ENCODE measurements around the gene RPLP2.

The RPLP2 gene

DNA sequence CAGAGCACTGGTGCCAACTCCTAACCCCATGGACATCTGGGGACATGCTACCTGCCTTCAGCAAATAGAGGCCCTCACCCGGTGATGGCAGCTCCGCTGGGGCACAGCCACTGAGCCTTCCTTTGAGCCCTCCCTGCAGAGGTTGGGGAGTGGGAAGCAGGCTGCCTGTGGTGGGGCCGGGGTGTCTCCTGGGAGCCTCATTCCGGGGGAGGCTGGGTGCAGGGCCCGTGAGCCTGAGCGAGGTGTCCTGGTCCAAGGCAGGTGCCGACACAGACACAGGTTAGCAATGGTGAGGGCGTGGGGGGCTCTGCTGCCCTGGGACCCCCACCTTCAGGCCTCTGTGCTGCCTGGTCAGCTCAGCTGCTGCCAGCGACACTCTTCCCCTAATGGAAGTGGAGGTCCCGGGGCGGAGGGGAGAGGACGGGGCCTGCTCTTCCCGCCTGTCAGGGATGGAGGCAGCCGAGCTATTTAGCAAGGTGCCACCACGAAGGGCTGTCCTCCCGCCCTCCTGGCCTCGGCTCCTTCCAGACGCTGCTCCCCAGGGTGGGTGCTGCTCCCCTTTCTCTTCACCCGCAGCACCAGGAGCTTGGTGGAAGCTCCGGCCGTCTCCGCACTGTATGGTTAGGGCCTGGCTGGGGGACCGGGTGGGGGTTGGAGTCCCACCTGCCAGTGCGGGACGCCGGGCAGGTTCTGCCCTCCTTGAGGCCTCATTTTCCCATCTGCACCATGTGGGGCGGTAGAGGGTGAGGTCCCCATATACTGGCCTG, 44.1 kb downstream of the RPLP2 start:
- no peak for DNase-seq

DNA sequence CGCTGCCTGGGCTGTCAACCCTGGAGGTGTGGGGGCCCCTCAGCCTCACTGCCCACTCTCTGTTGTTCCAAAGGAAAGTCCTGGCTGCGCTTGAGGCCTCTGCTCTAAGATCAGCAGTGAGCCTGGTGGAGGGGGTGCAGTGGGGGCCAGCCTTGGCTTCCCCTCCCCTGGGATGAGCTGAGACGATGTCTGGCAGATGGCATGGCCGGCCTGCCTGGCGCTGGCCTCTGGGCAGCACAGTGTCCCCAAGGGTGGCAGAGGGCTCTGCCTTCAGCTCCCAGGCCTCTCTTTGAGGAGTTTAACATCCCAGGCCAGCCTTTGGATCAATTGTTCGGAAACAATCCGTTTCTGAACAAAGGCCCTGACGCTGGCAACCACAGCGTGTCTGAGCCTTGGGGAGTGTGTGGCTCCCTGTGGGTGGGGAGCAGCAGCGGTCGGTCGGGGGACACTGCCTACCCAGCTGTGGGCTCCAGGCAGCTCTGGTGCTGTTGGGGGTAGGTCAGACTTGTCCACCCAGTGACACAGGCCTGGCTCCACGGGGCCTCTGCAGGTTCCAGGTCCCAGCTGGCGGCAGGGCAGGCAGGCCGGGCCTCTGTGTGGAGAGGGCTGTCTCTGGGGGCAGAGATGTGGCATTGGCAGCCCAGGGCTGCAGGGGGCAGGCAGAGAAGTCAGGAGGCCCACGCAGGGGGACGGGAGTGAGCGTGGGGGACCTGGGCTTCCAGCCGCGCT, 45.0 kb downstream of the RPLP2 start:
- DNase-seq = no peak

DNA sequence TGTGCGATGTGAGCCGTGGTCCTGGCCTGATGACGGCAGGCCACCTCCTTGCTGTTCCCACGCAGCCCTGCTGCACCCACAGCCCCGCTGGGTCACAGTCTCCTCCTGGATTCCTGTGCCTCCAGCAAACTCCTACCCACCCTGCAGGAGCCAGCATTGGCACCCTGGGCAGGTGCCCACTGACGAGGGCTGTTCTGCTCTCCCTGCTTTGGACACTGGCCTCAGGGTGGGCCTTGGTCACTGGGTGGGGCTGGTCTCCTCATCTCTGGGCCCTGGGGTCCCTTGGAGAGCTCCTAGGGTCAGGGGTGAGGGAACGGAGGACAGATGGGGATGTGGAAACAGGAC, 45.5 kb downstream of the RPLP2 start:
- no peak for DNase-seq

DNA sequence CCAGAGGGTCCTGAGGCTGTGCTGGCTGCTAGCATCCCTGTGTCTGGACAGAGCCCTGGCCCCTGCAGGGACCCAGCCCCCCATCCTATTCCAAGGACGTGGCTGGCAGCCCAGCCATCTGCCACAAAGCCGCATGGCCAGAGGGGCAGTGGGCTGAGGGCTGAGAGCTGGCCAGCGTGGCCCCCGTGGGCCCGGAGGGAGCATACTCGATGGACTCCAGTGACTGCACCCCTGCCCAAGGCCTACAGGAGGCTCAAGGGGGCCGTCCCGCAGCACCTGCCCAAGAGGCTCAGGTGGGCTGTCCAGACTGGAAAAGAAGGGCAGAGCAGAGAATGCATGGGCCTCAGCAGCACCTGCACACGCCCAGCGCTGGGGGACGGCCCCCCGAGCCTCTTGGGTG, 46.0 kb downstream of the RPLP2 start:
- DNase-seq = no peak

DNA sequence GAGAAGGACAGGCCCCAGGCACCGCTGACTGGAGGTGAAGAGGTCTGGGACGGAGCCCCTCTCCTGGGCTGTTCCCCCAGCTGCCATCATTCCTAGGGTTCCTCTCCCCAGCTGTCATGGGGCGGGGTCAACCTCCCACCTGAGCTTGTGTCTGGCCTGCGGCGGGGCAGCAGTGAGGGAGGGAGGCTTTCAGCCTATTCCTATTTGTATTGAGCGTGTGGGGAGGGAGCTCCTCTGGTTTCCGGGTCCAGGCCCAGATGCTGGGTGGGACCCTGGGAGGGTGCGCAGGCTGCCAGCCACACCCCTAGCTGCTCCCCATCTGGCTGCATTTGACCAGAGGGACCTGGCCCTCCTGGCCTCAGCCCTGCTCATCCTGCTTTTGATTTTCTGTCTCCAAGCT, 46.6 kb downstream of the RPLP2 start:
- no peak for DNase-seq

DNA sequence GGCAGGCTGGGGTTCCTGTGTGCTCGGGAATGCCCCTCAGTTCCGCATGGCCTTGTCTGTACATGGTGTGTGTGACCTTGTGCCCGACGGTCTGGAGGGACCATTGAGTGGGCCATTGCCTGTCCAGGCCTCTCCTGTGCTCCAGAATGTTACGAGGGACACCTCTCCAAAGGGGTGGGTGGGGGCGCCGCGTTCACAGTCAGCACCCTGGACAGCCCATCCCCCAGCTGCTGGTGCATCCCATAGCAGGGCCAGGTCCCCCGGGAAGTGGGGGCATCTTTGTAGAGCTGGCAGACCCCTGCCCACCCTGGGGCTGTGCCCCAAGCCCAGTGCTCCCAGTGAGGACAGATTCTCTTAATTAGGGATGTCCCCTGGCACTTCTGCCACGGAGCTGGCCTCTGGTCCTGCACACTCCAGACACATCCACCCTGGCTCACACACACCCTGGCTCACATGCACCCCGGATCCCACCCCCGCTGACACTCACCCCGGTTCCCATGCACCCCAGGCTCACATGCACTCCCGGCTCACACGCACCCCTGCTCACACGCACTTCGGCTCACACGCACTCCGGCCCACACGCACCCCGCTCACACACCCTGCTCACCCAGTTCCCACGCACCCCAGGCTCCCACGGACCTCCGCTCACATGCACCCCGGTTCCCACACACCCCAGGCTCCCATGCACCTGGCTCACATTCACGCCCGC, 48.4 kb downstream of the RPLP2 start:
- no peak for DNase-seq

DNA sequence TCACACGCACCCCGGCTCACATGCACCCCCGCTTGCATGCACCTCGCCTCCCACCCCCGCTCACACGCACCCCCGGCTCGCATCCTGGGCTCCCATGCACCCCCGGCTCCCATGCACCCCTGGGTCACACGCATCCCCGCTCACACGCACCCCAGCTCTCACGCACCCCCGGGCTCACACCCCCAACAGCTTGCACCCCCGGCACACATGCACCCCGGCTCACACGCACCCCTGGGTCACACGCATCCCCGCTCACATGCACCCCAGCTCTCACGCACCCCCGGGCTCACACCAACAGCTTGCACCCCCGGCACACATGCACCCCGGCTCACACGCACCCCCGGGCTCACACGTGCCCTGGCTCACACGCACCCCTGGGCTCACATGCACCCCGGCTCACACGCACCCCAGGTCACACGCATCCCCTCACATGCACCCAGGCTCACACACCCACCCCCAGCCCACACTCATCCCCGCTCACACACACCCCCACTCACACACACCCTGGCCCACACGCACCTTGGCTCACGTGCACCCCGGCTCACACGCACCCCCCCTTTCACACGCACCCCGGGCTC, 49.1 kb downstream of the RPLP2 start:
- DNase-seq = no peak

DNA sequence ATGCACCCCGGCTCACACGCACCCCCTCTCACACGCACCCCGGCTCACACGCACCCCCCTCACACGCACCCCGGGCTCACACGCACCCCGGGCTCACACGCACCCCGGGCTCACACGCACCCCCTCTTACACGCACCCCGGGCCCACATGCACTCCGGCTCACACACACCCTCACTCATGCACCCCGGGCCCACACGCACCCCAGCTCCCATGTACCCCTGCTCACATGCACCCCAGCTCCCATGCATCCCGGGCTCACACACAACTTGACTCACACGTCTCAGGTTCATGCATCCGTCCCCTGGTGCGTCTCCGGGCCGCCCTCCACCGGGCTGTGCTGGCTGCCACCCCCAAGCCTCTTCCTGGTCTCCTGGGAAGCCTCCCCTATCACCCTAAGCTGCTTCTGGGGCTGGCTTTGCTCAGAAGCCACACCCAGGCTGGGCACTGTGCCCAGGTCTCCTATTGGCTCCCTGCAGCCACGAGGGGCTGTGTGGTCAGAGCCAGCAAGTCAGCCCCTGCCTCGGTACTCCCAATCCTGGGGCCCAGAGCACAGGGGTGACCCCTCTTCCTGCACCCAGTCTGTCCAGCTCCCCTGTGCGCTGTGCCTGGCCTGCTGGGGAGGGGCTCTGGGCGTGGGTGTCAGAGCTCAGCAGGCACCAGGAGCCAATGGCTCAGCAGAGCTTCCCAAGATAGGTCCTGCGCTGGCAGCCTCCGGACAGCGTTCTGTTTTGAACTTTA, 49.8 kb downstream of the RPLP2 start:
- peak; percentile 85 for DNase-seq

DNA sequence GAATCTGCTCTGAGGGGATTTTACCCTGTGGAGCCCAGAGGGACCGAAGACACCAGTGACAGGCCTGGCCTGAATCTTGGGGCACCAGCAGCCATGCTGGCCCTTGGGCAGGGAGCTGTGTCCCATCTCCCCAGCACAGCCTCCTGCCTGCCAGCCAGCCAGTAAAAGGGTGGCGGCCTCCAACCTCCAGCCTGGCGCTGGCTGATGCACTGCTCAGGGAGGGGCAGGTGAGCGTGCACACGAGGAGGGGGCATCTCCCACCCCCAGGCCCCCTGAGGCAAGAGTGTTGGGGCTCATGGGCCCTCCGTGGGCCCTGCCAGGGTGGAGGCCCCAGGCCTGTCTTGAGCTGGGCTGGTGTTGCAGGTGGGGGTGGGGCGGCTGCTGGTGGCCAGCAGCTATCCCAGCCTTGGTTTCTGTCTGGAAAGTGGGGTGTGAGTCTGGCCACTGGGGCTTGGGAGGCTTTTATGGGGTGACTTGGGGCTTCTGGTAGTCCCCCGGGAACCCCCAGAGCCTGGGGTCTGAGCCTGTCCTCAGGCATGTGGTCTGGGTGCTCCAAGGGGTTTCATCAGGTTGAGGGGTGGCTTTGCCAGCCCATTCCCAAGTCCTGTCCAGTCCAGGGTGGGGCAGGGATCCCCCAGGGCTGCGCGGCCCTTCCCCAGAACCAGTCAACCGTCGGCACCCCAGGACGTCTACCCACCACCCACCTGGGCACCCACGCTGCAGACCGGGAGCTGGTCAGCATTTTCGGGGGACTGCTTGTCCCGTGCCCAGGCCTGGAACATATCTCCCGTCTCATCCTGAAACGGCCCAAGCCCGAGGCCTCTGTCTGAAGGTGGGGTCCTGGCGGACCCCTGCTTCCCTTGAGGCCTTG, 50.7 kb downstream of the RPLP2 start:
- no peak for DNase-seq

DNA sequence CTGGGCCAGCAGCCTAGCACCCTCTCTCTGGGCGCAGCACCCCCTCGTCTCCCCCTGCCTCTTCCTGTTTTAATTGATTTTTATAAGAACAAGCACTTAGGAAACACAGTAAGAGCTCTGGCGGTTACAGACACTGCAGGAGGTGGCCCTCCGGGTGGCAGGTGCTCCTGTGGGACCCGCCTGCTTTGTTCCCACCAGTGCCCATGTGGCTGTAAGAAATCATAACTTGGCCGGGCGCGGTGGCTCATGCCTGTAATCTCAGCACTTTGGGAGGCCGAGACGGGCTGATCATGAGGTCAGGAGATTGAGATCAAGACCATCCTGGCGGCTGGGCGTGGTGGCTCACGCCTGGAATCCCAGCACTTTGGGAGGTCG, 51.3 kb downstream of the RPLP2 start:
- no peak for DNase-seq

DNA sequence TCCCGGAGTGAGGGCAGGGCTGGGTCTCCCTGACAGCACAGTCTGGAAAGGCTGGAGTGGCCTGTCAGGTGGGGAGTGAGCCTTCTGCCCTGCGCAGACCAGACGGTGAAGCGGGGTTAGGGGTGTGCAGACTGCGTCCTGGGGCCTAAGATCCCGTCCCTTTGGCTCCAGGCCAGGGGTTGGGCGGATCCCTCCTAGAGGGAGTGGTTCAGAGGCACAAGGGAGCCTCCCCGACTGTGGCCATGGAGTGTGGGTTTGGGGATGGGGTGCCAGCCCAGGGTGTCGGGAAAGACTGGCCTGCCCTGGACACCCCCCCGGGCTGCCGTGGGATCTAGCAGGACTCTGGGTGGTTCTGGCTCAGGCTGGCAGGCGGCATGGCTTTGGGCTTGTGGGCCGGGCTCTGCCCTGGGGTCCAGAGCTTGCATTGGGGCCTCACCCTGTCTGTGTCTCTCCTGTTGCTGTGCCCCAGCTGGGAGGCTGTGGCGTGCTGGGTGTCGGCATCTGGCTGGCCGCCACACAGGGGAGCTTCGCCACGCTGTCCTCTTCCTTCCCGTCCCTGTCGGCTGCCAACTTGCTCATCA, 52.4 kb downstream of the RPLP2 start:
- no peak for DNase-seq

Data from right forelimb (tissue), 1 donor.